Fibroblast of villous mesenchyme (primary cell): Measurements from ENCODE around the gene MCTP2. TPM values are rescaled to one million over a fixed set of nuclear protein-coding genes. Genes with fewer than 3 reads are reported as not detected.

Experiments
- DNase-seq: peaks from one replicate; pipeline ENCODE4 v3.0.0-alpha.2; 2010; ENCODE audit warnings: low read depth
- H3K4me3 ChIP-seq: 2 replicates; pipeline ENCODE4 v1.5.1; 2011; ENCODE audit warnings: low read depth, mild to moderate bottlenecking, low read length
- total RNA-seq: library from RNA; depleted of rRNA; stranded (reverse); fragments of >200 nt; gene quantifications from 2 replicates; pipeline ENCODE4 v1.2.3, GENCODE V29; 2012
- TF ChIP-seq, protein P1 (sequence below): IDR thresholded peaks from 2 replicates; pipeline ENCODE4 v1.5.1; 2012; ENCODE audit warnings: low read depth, mild to moderate bottlenecking, low read length; ENCODE audit not compliant: insufficient read depth

The MCTP2 gene
- total RNA-seq, 1 donor: 2.2 TPM

DNA sequence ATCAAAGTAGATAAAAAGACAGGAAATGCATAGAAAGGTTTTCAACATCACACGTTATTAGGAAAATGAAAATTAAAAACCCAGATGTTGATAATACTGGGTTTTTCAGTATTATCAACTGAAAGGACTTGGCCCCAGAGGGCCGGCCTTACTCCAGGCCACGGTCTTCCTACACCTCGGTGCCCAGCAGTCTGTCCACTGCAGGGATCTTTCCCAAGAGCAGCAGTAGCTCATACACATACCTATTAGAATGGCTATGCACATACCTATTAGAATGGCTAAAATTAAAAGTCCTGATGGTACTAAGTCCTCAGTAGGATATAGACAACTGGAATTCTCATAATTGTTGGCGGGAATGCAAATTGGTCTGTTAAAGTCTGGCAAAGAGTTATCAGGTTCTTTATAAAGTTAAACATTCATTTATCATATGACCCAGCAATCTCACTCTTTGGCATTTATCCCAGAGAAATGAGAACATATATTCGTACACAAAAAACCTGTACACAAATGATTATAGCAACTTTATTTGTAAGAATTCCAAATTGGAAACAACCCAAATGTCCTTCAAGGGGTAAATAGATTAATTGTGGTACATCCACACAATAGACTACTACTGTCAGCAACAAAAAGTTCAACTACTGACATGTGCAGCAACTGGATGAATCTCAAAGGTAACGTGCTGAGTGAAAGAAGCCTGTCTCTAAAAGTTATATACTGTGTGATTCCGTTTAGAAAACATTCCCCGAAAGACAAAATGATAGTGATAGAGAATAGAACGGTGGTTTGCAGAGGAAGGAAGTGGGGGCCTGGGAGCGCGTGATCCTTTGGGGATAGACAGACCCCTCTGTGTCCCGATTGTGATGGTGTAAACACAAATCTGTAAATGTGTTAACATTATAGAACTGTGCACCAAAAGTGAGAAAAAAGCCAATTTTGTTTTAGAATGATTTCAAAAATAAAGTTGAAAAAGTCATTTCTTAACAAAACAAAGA, 62.3 kb downstream of the MCTP2 start:
- DNase-seq: peak; percentile 33
- H3K4me3 ChIP-seq: no peak overlapping the region
- TF ChIP-seq, protein P1, sequence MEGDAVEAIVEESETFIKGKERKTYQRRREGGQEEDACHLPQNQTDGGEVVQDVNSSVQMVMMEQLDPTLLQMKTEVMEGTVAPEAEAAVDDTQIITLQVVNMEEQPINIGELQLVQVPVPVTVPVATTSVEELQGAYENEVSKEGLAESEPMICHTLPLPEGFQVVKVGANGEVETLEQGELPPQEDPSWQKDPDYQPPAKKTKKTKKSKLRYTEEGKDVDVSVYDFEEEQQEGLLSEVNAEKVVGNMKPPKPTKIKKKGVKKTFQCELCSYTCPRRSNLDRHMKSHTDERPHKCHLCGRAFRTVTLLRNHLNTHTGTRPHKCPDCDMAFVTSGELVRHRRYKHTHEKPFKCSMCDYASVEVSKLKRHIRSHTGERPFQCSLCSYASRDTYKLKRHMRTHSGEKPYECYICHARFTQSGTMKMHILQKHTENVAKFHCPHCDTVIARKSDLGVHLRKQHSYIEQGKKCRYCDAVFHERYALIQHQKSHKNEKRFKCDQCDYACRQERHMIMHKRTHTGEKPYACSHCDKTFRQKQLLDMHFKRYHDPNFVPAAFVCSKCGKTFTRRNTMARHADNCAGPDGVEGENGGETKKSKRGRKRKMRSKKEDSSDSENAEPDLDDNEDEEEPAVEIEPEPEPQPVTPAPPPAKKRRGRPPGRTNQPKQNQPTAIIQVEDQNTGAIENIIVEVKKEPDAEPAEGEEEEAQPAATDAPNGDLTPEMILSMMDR: no peak

DNA sequence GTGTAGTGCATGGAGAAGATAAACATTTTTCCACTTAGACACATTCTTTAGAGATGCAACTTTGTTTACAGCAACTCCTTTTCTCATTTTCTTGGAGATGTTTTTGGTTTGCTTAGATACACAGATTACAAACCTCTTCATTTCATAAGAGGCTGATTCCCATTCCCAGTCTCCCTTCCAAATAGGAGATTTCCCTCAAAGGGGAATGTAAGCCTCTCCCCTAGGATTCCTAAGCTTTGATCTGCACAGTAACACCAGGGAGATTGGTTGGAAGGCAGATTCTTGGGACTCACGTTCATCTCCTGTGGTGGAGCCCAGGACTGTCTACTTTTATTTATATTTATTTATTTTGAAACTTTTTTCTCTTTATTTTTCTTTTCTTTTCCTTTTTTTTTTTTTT, 63.2 kb downstream of the MCTP2 start:
- no peak overlapping the region for H3K4me3 ChIP-seq
- DNase-seq: peak; percentile 70
- TF ChIP-seq, protein P1: no peak

DNA sequence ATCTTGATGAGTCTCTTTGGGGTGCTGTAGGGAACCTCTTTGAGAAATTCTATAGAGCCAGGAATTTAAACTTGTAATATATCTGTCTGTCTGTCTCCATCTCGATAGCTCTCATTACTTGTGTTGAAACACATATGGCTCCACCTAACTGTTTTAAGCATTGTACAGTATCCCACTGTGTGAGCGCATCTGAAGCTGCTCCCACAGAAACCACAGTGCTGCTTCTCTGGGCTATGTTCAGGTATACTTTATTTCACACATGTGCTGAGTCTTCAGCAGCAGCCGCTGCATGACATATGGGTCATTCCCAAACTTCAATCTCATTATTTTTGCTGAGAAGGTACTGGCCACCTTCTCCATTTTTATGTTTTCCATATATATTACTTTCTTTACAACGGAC, 63.9 kb downstream of the MCTP2 start:
- H3K4me3 ChIP-seq: no peak overlapping the region
- TF ChIP-seq, protein P1: no peak
- no peak for DNase-seq

DNA sequence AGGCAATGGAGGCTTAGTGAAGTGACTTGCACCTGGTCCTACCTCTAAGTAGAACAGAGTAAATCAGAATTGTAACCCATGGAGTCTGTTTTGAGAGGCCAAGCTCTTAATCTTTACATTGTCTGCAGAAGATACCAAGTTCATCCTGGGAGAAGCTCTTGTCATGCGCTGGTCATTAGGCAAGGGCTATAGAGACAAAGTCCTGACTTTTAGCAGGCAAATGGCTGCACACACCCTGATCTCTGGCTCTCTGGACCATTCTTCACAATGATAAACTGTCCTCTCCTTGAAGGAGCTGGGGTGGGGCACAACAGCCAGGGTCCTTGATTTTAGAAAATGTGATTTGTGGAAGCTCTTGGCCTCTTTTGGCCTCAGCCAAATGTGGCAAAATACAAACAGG, 65.4 kb downstream of the MCTP2 start:
- no peak overlapping the region for H3K4me3 ChIP-seq
- no peak for DNase-seq
- TF ChIP-seq, protein P1: no peak

DNA sequence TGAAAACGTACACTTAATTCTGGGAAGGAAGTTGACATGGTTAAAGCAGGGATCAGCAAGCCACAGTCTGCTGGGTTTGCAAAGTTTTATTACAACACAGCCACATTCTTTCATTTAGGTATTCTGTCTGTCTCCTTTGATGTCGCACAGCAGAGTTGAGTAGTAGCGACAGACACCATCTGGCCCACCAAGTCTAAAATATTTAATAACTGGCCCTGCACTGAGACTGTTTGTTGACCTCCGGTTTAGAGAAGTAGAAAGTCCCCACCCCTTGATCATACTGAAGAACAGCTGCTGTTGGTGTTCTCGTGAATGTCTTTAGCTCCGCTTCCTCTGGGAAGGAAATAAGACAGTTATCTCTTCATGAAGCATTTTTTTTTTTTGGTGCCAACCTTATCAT, 66.2 kb downstream of the MCTP2 start:
- no peak overlapping the region for H3K4me3 ChIP-seq
- TF ChIP-seq, protein P1: no peak
- DNase-seq: peak; percentile 57

DNA sequence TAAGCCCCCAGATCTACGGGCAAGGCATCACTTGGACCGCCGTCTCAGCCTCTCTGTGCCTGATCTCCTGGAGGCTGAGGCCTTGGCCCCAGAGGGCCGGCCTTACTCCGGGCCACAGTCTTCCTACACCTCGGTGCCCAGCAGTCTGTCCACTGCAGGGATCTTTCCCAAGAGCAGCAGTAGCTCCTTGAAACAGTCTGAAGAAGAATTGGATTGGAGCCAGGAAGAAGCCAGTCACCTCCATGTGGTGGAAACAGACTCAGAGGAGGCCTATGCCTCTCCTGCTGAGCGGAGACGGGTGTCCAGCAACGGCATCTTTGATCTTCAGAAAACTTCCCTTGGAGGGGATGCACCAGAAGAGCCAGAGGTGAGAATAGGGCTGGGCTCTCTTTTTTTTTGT, 67.0 kb downstream of the MCTP2 start:
- TF ChIP-seq, protein P1: no peak
- no peak overlapping the region for H3K4me3 ChIP-seq
- DNase-seq: no peak

DNA sequence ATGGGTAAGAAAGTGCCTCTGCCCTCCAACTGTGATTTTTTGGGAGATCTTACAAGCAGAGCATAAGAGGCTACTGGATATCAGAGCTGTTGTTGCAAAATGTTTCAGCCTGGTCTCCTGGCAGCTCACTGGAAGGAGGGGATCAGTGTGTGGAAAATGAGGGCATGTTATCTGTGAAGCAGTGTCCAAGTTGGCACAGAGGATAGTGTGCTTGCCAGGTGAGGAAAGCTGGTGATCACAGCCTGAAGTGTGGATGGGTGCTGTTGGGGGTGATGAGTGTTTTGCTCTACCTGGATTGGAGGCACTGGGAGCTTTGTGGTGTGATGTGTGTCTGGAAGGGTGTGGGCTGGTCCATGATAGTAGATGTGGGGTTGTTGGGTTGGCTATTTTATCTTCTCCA, 69.3 kb downstream of the MCTP2 start:
- TF ChIP-seq, protein P1: no peak
- DNase-seq: no peak
- no peak overlapping the region for H3K4me3 ChIP-seq
